RWPE1 (cell line): ENCODE results near the gene TRAF7.

Experiments used
- CTCF ChIA-PET: fragments of 350-600 bp; sonication (Branson Sonifier 250); formaldehyde crosslinking; extraction: SDS; loops from one replicate; lab custom pipeline; 2021; lab: Yijun Ruan, JAX
- POLR2A ChIA-PET: fragments of 400-600 bp; formaldehyde crosslinking; extraction: SDS; loops from one replicate; lab custom pipeline; 2020; ENCODE audit warnings: antibody characterized with exemption; ENCODE audit not compliant: low non-redundant PET; lab: Yijun Ruan, JAX
- DNase-seq: peaks from one replicate; pipeline ENCODE4 v3.0.0; 2012; ENCODE audit warnings: low spot score
- H3K27ac ChIP-seq: fragments of 450-650 bp; 2 replicates; pipeline ENCODE4 v1.5.1; 2017
- CTCF ChIP-seq: fragments of 450-650 bp; conservative IDR thresholded peaks from 2 replicates; pipeline ENCODE4 v1.5.1; 2017; ENCODE audit warnings: low read depth, mild to moderate bottlenecking

The TRAF7 gene

GRCh38 chr16:2177101-2177500 is 21.5 kb downstream of the TRAF7 start:
- ChIA-PET POLR2A (no interaction called here), CTCF (interaction anchor here (1.4 kb wide), 1 partner anchor 17 kb away, joined by 4 read pairs; no protein-coding TSS in a partner anchor)
- H3K27ac ChIP-seq: peak overlapping the region; percentile 67
- TF ChIP-seq CTCF: no peak
- DNase-seq: no peak

- ChIA-PET CTCF (no interaction called here), POLR2A (no interaction called here)
- TF ChIP-seq CTCF: no peak
- no peak for DNase-seq
- H3K27ac ChIP-seq: peak overlapping the region; percentile 67
Measured at GRCh38 chr16:2177561-2177960, 22.0 kb downstream of the TRAF7 start.

- ChIA-PET POLR2A (no interaction called here), CTCF (interaction anchor here (0.7 kb wide), 1 partner anchor 270 kb away, joined by 5 read pairs; no protein-coding TSS in a partner anchor)
- H3K27ac ChIP-seq: peak overlapping the region; percentile 67
- no peak for DNase-seq
- TF ChIP-seq CTCF: no peak
Measured at GRCh38 chr16:2178321-2179106, 22.9 kb downstream of the TRAF7 start.

GRCh38 chr16:2179107-2179501 is 23.5 kb downstream of the TRAF7 start:
- TF ChIP-seq CTCF: no peak
- ChIA-PET POLR2A (no interaction called here), CTCF (no interaction called here)
- DNase-seq: no peak
- H3K27ac ChIP-seq: peak overlapping the region; percentile 67

- CTCF ChIA-PET: no interaction called here
- POLR2A ChIA-PET: no interaction called here
- no peak for TF ChIP-seq CTCF
- no peak for DNase-seq
- H3K27ac ChIP-seq: peak overlapping the region; percentile 67
Measured at GRCh38 chr16:2179576-2179975, 24.0 kb downstream of the TRAF7 start.

- POLR2A ChIA-PET: no interaction called here
- TF ChIP-seq CTCF: no peak
- no peak overlapping the region for H3K27ac ChIP-seq
- DNase-seq: no peak
- CTCF ChIA-PET: interaction anchor here (1.7 kb wide), 1 partner anchor 14 kb away, joined by 8 read pairs; no protein-coding TSS in a partner anchor
Measured at GRCh38 chr16:2180461-2180860, 24.9 kb downstream of the TRAF7 start.
